Mesenchymal stem cell (in vitro differentiated cells and primary cell): Measurements from ENCODE around the gene ZBTB40.

ENCODE experiments used
- DNase-seq: peaks from one replicate; pipeline ENCODE4 v3.0.0-alpha.2; 2013
- H2AFZ ChIP-seq: one replicate; pipeline ENCODE4 v1.6.1; 2013; ENCODE audit warnings: low read depth, mild to moderate bottlenecking, control low read depth, inconsistent platforms, low read length, moderate library complexity
- H2AK5ac ChIP-seq: 2 replicates; pipeline ENCODE4 v1.6.1; 2013; ENCODE audit warnings: low read length, moderate library complexity, mild to moderate bottlenecking, inconsistent platforms; ENCODE audit not compliant: severe bottlenecking
- H2BK120ac ChIP-seq: one replicate; pipeline ENCODE4 v1.6.1; 2013; ENCODE audit warnings: low read depth, mild to moderate bottlenecking, inconsistent platforms, low read length, moderate library complexity
- H2BK12ac ChIP-seq, 2 experiments: one replicate each; pipeline ENCODE4 v1.6.1; 2013; ENCODE audit warnings: inconsistent platforms in 2 of 2, low read length in 2 of 2, mild to moderate bottlenecking in 2 of 2, moderate library complexity in 2 of 2, control low read depth in 1 of 2
- H2BK15ac ChIP-seq: one replicate; pipeline ENCODE4 v1.6.1; 2013; ENCODE audit warnings: mild to moderate bottlenecking, low read depth, inconsistent platforms; ENCODE audit not compliant: poor library complexity, severe bottlenecking
- H2BK5ac ChIP-seq: 2 replicates; pipeline ENCODE4 v1.6.1; 2013; ENCODE audit warnings: low read depth, mild to moderate bottlenecking, low read length, control low read depth, inconsistent platforms; ENCODE audit not compliant: poor library complexity, severe bottlenecking
- H3K14ac ChIP-seq, 2 experiments: one replicate each; pipeline ENCODE4 v1.6.1; 2013; ENCODE audit warnings: inconsistent platforms in 2 of 2, low read length in 2 of 2, control low read depth in 1 of 2, mild to moderate bottlenecking in 1 of 2, moderate library complexity in 1 of 2
- H3K18ac ChIP-seq, 2 experiments: one replicate each; pipeline ENCODE4 v1.6.1; 2013; ENCODE audit warnings: inconsistent platforms in 2 of 2, low read length in 2 of 2, control low read depth in 1 of 2, low read depth in 1 of 2, mild to moderate bottlenecking in 1 of 2
- H3K23ac ChIP-seq, 2 experiments: one replicate each; pipeline ENCODE4 v1.6.1; 2013; ENCODE audit warnings: inconsistent platforms in 2 of 2, low read length in 2 of 2, mild to moderate bottlenecking in 2 of 2, moderate library complexity in 2 of 2, control low read depth in 1 of 2
- H3K27ac ChIP-seq: 2 replicates; pipeline ENCODE4 v1.5.1; 2013; ENCODE audit warnings: mild to moderate bottlenecking, moderate library complexity, low read length, control low read depth, inconsistent platforms; ENCODE audit not compliant: poor library complexity, severe bottlenecking
- H3K27me3 ChIP-seq, 2 experiments: 2 replicates each; pipeline versions ENCODE4 v1.6.1 to v1.7.0; 2013; ENCODE audit warnings: low read length in 2 of 2, mild to moderate bottlenecking in 2 of 2, moderate library complexity in 2 of 2, control low read depth in 1 of 2, inconsistent platforms in 1 of 2; ENCODE audit not compliant: control insufficient read depth in 1 of 2, insufficient read depth in 1 of 2
- H3K36me3 ChIP-seq, 2 experiments: 2 replicates each; pipeline versions ENCODE4 v1.6.1 to v1.7.0; 2013; ENCODE audit warnings: low read length in 2 of 2, control low read depth in 1 of 2, inconsistent platforms in 1 of 2, low read depth in 1 of 2, mild to moderate bottlenecking in 1 of 2; ENCODE audit not compliant: insufficient read depth in 2 of 2, control insufficient read depth in 1 of 2
- H3K4ac ChIP-seq, 2 experiments: one replicate each; pipeline ENCODE4 v1.6.1; 2013; ENCODE audit warnings: inconsistent platforms in 2 of 2, low read length in 2 of 2, mild to moderate bottlenecking in 2 of 2, moderate library complexity in 2 of 2, control low read depth in 1 of 2, low read depth in 1 of 2
- H3K4me1 ChIP-seq: 2 replicates; pipeline ENCODE4 v1.6.1; 2013; ENCODE audit warnings: low read depth, low read length, control low read depth; ENCODE audit not compliant: control insufficient read depth, insufficient read depth
- H3K4me2 ChIP-seq: 2 replicates; pipeline ENCODE4 v1.6.1; 2013; ENCODE audit warnings: low read length, mild to moderate bottlenecking, inconsistent platforms; ENCODE audit not compliant: poor library complexity, severe bottlenecking
- H3K4me3 ChIP-seq, 2 experiments: 2 replicates each; pipeline versions ENCODE4 v1.5.1 to v1.7.0; 2013; ENCODE audit warnings: low read length in 2 of 2, mild to moderate bottlenecking in 2 of 2, control low read depth in 1 of 2, low read depth in 1 of 2; ENCODE audit not compliant: insufficient read depth in 1 of 2
- H3K79me1 ChIP-seq: replicated peaks from 2 replicates; pipeline ENCODE4 v1.6.1; 2013; ENCODE audit warnings: mild to moderate bottlenecking, control low read depth, low read length, inconsistent platforms; ENCODE audit not compliant: poor library complexity, severe bottlenecking
- H3K9ac ChIP-seq: 2 replicates; pipeline ENCODE4 v1.7.0; 2013; ENCODE audit warnings: mild to moderate bottlenecking, low read length, moderate library complexity
- H3K9me3 ChIP-seq: 2 replicates; pipeline ENCODE4 v1.7.0; 2013; ENCODE audit warnings: mild to moderate bottlenecking, low read length; ENCODE audit not compliant: control insufficient read depth
- H4K8ac ChIP-seq: one replicate; pipeline ENCODE4 v1.6.1; 2013; ENCODE audit warnings: inconsistent platforms, mild to moderate bottlenecking, low read length, moderate library complexity
- H4K91ac ChIP-seq: one replicate; pipeline ENCODE4 v1.6.1; 2013; ENCODE audit warnings: mild to moderate bottlenecking, low read length, inconsistent platforms
- WGBS: methylation state at CpG from one replicate; pipeline ENCODE4 v1.1.7; 2013; ENCODE audit warnings: mixed read lengths; 5-methylcytosine and 5-hydroxymethylcytosine counted together

Gene ZBTB40

DNA sequence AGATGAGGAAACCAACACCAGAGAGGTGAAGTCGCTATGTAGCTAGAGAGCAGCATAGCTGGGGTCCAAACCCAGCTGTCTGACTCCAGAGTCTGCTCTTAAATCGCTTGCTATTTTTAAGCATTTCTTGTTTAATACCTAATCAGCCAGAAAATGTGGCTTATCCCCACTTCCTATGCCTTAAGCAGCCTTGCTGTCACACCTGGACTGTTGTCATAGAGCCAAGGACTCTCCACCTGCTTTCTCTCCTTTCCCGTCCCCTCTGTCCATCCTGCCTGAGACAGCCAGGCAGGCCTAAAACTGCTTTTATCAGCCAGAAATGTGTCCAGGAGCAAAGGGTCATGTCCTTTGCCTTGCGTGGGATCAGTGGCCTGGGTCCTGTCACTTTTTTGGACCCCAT, 83.3 kb downstream of the ZBTB40 start:
- Histone ChIP-seq H3K4me2 (no peak overlapping the region), H3K27ac (no peak overlapping the region), H3K79me1 (no peaks in the 10 kb centered on the region)

DNA sequence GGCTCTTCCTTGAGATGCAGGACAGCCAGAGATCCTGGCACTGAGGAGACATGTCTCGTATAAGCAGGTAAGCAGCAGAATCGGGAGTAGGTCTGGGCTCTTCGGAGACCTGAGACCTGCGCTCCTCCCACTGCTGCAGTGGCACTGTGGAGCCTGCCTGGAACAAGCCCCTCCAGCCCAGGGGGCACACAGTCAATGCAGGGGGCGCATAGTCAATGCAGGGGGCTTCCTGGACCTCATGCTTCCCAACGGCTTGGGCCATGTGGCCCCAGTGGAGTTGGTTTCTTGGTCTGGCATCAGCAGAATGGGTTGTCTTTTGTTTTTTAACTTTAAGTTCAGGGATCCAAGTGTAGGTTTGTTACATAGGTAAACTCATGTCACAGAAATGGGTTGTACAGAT, 83.7 kb downstream of the ZBTB40 start:
- Histone ChIP-seq H2BK5ac (no peak overlapping the region), H3K23ac (no peak overlapping the region), H4K91ac (no peak overlapping the region), H2BK12ac (no peak overlapping the region), H3K79me1 (no peaks in the 10 kb centered on the region), H2AFZ (no peak overlapping the region), H3K27me3 (no peaks in the 10 kb centered on the region), H2AK5ac (no peak overlapping the region), H3K27ac (no peak overlapping the region), H3K36me3 (peaks cover 3 to 14% of the 10 kb centered on the region in 2 experiments), H3K9me3 (no peaks in the 10 kb centered on the region), H2BK15ac (no peak overlapping the region), H3K9ac (no peak overlapping the region), H3K4ac (no peak overlapping the region), H3K18ac (no peak overlapping the region), H3K14ac (no peak overlapping the region), H3K4me2 (no peak overlapping the region), H3K4me3 (no peak overlapping the region), H3K4me1 (no peaks in the 10 kb centered on the region), H4K8ac (no peak overlapping the region), H2BK120ac (no peak overlapping the region)
- WGBS = 95% methylated on average over 6 of the region's 6 CpGs
- no peak for DNase-seq

More for the DNA sequence above, 83.3 kb downstream of the ZBTB40 start:
- H3K4ac ChIP-seq = no peak overlapping the region
- H3K18ac ChIP-seq = no peak overlapping the region
- 97% methylated on average over 4 of the region's 4 CpGs for WGBS
- no peak for DNase-seq
- H3K4me1 ChIP-seq = no peaks in the 10 kb centered on the region
- H2BK5ac ChIP-seq = no peak overlapping the region
- no peak overlapping the region for H3K23ac ChIP-seq
- H3K9me3 ChIP-seq = no peaks in the 10 kb centered on the region
- H2BK15ac ChIP-seq = no peak overlapping the region
- H3K9ac ChIP-seq = no peak overlapping the region
- H4K8ac ChIP-seq = no peak overlapping the region
- no peak overlapping the region for H2AFZ ChIP-seq
- H2BK120ac ChIP-seq = no peak overlapping the region
- no peak overlapping the region for H3K4me3 ChIP-seq
- no peaks in the 10 kb centered on the region for H3K27me3 ChIP-seq
- H3K36me3 ChIP-seq = peaks cover 3 to 14% of the 10 kb centered on the region in 2 experiments
- no peak overlapping the region for H4K91ac ChIP-seq
- H2BK12ac ChIP-seq = no peak overlapping the region
- no peak overlapping the region for H2AK5ac ChIP-seq
- no peak overlapping the region for H3K14ac ChIP-seq

DNA sequence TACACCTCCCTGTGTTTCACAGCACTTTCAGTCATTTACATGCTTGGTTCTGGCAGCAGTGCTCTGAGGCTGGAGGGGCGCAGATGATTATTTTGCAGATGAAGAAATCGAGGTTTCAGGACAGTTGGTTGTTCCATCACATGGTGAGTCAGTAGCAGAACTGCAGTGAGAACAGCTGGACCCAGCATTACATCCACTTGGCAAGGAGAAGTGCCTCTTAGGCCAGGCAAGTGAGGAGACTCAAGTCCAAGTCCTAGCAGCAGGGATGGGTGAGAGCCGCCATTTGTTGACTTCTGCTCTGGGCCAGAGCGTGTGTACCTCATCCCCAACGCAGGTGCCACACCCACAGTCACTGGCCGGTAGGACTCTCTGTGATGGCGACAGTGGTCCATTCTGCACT, 84.9 kb downstream of the ZBTB40 start:
- Histone ChIP-seq H3K4ac (no peak overlapping the region), H3K4me3 (no peak overlapping the region), H2AFZ (no peak overlapping the region), H4K91ac (no peak overlapping the region), H3K9ac (no peak overlapping the region), H2BK120ac (no peak overlapping the region), H3K4me1 (no peaks in the 10 kb centered on the region), H3K23ac (no peak overlapping the region), H3K79me1 (no peaks in the 10 kb centered on the region), H2AK5ac (no peak overlapping the region), H2BK5ac (no peak overlapping the region), H3K9me3 (no peaks in the 10 kb centered on the region), H2BK15ac (no peak overlapping the region), H3K36me3 (peaks cover 3 to 11% of the 10 kb centered on the region in 2 experiments), H2BK12ac (no peak overlapping the region), H3K27me3 (peaks cover 0 to 5% of the 10 kb centered on the region in 2 experiments), H3K27ac (no peak overlapping the region), H3K4me2 (no peak overlapping the region), H3K14ac (no peak overlapping the region), H4K8ac (no peak overlapping the region), H3K18ac (no peak overlapping the region)
- no peak for DNase-seq
- WGBS = 95% methylated on average over 7 of the region's 7 CpGs

DNA sequence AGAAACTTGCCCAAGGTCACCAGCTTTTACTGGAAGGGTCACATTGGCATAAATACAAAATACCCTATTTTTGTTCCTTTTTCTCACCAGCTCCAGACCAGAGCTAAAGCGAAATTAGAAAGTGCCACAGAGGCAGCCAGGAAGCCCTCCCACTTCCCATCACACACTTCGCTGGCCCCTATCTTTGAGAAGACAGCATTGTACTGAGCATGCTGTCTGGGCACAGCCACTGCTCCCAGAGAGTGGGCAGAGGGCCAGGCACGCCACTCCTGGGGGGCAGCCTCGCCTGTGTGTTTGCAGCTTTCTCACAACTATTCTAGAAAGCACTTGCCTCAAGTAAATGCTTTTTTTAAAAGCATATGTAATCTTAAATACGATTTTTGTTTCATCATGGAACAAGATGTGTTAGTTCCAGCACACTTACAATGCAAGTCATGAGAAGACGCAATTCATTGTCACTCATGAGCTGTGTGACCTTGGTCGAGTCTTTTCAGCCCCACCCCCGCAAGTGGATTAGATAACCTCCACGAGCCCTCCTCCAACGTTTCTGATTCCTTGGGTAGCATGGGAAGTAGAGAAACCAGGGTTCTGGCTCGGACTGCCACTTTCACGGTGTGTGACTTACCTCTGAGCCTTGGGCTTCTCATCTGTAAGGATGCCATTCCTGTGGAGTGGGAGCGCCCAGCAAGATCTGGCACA, 85.9 kb downstream of the ZBTB40 start:
- no peak overlapping the region for H4K91ac ChIP-seq
- H4K8ac ChIP-seq = no peak overlapping the region
- no peak overlapping the region for H3K4me2 ChIP-seq
- H2BK5ac ChIP-seq = no peak overlapping the region
- H3K4me3 ChIP-seq = no peak overlapping the region
- H2AK5ac ChIP-seq = no peak overlapping the region
- H2BK120ac ChIP-seq = no peak overlapping the region
- no peak overlapping the region for H3K4ac ChIP-seq
- H3K36me3 ChIP-seq = peaks cover 3 to 9% of the 10 kb centered on the region in 2 experiments
- WGBS = 93% methylated on average over 12 of the region's 13 CpGs
- no peak overlapping the region for H3K18ac ChIP-seq
- H3K27ac ChIP-seq = no peak overlapping the region
- no peak overlapping the region for H3K14ac ChIP-seq
- H3K9me3 ChIP-seq = no peaks in the 10 kb centered on the region
- peaks cover under 1 to 7% of the 10 kb centered on the region in 2 experiments for H3K27me3 ChIP-seq
- no peak overlapping the region for H2BK15ac ChIP-seq
- H3K4me1 ChIP-seq = no peaks in the 10 kb centered on the region
- no peak overlapping the region for H2AFZ ChIP-seq
- H3K23ac ChIP-seq = peak overlapping the region in 1 of 2 experiments; percentile 60
- H2BK12ac ChIP-seq = no peak overlapping the region
- no peaks in the 10 kb centered on the region for H3K79me1 ChIP-seq
- no peak overlapping the region for H3K9ac ChIP-seq
- no peak for DNase-seq
